ENCODE results near the gene ZNF778.

The ZNF778 gene

DNA sequence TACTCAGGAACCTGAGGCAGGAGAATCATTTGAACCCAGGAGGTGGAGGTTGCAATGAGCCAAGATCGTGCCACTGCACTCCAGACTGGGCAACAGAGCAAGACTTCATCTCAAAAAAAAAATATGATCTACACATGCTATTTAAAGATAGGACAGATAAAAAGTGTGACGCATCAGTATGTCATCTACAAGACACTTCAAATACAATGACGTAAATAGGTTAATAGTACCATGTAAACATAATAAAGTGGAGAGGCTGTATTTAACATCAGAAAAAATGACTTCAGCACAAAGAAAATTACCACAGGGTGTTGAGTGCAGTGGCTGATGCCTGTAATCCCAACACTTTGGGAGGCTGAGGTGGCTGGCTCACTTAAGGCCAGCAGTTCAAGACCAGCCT, 20.2 kb downstream of the ZNF778 start:
- no peaks in the 10 kb centered on the region for H3K9me3 ChIP-seq (ENCODE audit: control insufficient read depth, insufficient read depth, low read depth, low read length)
- ChIA-PET CTCF (no interaction called here), POLR2A (no interaction called here)
- H3K36me3 ChIP-seq (ENCODE audit: control insufficient read depth in 2 of 2, insufficient read depth in 1 of 2, low read length in 2 of 2), result peaks cover 0 to 17% of the 10 kb centered on the region in 2 experiments; a peak in 1 of 3 replicates
- no peak overlapping the region for H3K4me3 ChIP-seq (ENCODE audit: low read depth, low read length)
- TF ChIP-seq ZNF629 (tag by site-specific recombination; IDR thresholded peaks at IDR 0.05) (peak; percentile 90), GLI2 (tag by site-specific recombination; IDR thresholded peaks at IDR 0.05; ENCODE audit: borderline replicate concordance, low read depth) (no peak), ZBTB21 (tag by site-specific recombination; IDR thresholded peaks at IDR 0.05) (peak; percentile 77), SP3 (tag by site-specific recombination; IDR thresholded peaks at IDR 0.05) (0 out of 2 replicates have a peak, but pooled peaks have one; percentile 19), ZNF16 (tag by site-specific recombination; IDR thresholded peaks at IDR 0.05; ENCODE audit: low read depth) (no peak), SP7 (tag by site-specific recombination; IDR thresholded peaks at IDR 0.05) (peak; percentile 60), BCL11A (tag by site-specific recombination; IDR thresholded peaks at IDR 0.05; ENCODE audit: low read depth) (peak; percentile 48; the same call in 1 of the 2 replicates), ZNF366 (tag by site-specific recombination; conservative IDR thresholded peaks at IDR 0.05) (peak; percentile 66), YY2 (tag by site-specific recombination; IDR thresholded peaks at IDR 0.05) (0 out of 2 replicates have a peak, but pooled peaks have one; percentile 10), ZNF610 (tag by site-specific recombination; IDR thresholded peaks at IDR 0.05; ENCODE audit: borderline replicate concordance) (no peak), ZNF335 (tag by site-specific recombination; conservative IDR thresholded peaks at IDR 0.05) (peak; percentile 32; the same call in 1 of the 2 replicates)
- TF ChIP-seq, protein P1, sequence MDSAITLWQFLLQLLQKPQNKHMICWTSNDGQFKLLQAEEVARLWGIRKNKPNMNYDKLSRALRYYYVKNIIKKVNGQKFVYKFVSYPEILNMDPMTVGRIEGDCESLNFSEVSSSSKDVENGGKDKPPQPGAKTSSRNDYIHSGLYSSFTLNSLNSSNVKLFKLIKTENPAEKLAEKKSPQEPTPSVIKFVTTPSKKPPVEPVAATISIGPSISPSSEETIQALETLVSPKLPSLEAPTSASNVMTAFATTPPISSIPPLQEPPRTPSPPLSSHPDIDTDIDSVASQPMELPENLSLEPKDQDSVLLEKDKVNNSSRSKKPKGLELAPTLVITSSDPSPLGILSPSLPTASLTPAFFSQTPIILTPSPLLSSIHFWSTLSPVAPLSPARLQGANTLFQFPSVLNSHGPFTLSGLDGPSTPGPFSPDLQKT (IDR thresholded peaks at IDR 0.05; ENCODE audit: borderline replicate concordance, low read depth, low read length), result no peak
- TF ChIP-seq, protein P2, sequence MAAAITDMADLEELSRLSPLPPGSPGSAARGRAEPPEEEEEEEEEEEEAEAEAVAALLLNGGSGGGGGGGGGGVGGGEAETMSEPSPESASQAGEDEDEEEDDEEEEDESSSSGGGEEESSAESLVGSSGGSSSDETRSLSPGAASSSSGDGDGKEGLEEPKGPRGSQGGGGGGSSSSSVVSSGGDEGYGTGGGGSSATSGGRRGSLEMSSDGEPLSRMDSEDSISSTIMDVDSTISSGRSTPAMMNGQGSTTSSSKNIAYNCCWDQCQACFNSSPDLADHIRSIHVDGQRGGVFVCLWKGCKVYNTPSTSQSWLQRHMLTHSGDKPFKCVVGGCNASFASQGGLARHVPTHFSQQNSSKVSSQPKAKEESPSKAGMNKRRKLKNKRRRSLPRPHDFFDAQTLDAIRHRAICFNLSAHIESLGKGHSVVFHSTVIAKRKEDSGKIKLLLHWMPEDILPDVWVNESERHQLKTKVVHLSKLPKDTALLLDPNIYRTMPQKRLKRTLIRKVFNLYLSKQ (tag by site-specific recombination; IDR thresholded peaks at IDR 0.05; ENCODE audit: borderline replicate concordance), result no peak
- TF ChIP-seq, protein P3, sequence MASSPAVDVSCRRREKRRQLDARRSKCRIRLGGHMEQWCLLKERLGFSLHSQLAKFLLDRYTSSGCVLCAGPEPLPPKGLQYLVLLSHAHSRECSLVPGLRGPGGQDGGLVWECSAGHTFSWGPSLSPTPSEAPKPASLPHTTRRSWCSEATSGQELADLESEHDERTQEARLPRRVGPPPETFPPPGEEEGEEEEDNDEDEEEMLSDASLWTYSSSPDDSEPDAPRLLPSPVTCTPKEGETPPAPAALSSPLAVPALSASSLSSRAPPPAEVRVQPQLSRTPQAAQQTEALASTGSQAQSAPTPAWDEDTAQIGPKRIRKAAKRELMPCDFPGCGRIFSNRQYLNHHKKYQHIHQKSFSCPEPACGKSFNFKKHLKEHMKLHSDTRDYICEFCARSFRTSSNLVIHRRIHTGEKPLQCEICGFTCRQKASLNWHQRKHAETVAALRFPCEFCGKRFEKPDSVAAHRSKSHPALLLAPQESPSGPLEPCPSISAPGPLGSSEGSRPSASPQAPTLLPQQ (tag by site-specific recombination; IDR thresholded peaks at IDR 0.05), result peak; percentile 45; the same call in 1 of the 2 replicates
- H3K27ac ChIP-seq (ENCODE audit: extremely low read depth, low read depth, low read length), result no peak overlapping the region
- H3K4me1 ChIP-seq (ENCODE audit: control insufficient read depth, insufficient read depth, low read length), result peaks cover 2% of the 10 kb centered on the region; the same call in 1 of the 2 replicates

DNA sequence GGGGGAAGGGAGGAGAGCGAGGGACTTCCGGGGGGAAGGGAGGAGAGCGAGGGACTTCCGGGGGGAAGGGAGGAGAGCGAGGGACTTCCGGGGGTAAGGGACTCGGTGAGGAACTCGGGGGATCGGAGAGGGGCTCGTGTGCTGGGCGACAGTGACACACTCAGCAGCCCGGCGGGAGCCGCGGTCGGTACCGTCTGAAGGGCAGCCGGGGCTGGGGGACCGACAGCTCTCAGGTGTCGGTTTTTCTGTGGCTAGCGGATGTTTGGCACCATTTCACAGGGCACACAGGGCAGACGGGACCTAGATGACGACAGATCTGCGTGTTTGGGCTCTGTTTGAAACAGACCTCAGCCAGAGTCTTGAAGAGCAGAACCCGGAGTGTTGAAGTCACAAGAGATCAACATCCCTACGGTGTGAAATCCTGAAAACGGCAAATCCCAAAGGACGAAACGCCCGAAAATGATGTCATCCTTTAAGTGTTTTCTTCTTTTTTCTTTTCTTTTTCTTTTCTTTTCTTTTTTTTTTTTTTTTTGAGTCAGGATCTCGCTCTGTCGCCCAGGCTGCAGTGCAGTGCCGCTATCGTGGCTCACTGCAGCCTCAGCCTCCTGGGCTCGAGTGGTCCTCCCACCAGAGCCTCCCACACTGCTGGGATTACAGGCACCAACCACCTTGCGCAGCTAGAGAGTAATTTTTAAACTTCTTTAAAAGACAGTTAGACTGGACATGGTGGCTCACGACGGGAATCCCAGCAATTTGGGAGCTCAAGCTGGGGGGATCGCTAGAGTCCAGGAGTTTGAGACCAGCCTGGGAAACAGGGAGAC, 23.9 kb downstream of the ZNF778 start:
- ChIA-PET POLR2A (interaction anchor here (0.6 to 1.2 kb wide), 7 partner anchors 24 to 849 kb away, joined by 3 to 4 read pairs (median 3); partner anchors contain the start of gene ZNF778), CTCF (interaction anchor here (0.6 to 1.5 kb wide), 4 partner anchors 9 to 440 kb away, joined by 3 to 5 read pairs (median 3); no protein-coding TSS in a partner anchor)
- Histone ChIP-seq H3K27ac (ENCODE audit: extremely low read depth, low read depth, low read length) (peak overlapping the region; percentile 94), H3K36me3 (ENCODE audit: control insufficient read depth in 2 of 2, insufficient read depth in 1 of 2, low read length in 2 of 2) (no peaks in the 10 kb centered on the region), H3K4me1 (ENCODE audit: control insufficient read depth, insufficient read depth, low read length) (peaks cover 2% of the 10 kb centered on the region; the same call in 1 of the 2 replicates), H3K9me3 (ENCODE audit: control insufficient read depth, insufficient read depth, low read depth, low read length) (no peaks in the 10 kb centered on the region), H3K4me3 (ENCODE audit: low read depth, low read length) (peak overlapping the region; percentile 95)
- TF ChIP-seq OSR2 (tag by site-specific recombination; IDR thresholded peaks at IDR 0.05) (no peak), ZNF658 (tag by site-specific recombination; IDR thresholded peaks at IDR 0.05) (no peak), KLF8 (tag by site-specific recombination; IDR thresholded peaks at IDR 0.05) (no peak), ZNF747 (tag by site-specific recombination; IDR thresholded peaks at IDR 0.05) (no peak), HOXA7 (CRISPR knock-in tag; IDR thresholded peaks at IDR 0.05; ENCODE audit: borderline replicate concordance) (no peak), MEIS1 (CRISPR knock-in tag; IDR thresholded peaks at IDR 0.05; ENCODE audit: borderline replicate concordance) (no peak), ZFP69B (tag by site-specific recombination; IDR thresholded peaks at IDR 0.05) (peak; percentile 14; the same call in 1 of the 2 replicates), ZNF623 (tag by site-specific recombination; IDR thresholded peaks at IDR 0.05) (no peak), ZBTB20 (tag by site-specific recombination; IDR thresholded peaks at IDR 0.05) (no peak), ZNF510 (tag by site-specific recombination; IDR thresholded peaks at IDR 0.05; ENCODE audit: insufficient replicate concordance) (no peak)
- TF ChIP-seq, protein P3 (tag by site-specific recombination; IDR thresholded peaks at IDR 0.05), result peak; percentile 76; the same call in 1 of the 2 replicates
- TF ChIP-seq, protein P4, sequence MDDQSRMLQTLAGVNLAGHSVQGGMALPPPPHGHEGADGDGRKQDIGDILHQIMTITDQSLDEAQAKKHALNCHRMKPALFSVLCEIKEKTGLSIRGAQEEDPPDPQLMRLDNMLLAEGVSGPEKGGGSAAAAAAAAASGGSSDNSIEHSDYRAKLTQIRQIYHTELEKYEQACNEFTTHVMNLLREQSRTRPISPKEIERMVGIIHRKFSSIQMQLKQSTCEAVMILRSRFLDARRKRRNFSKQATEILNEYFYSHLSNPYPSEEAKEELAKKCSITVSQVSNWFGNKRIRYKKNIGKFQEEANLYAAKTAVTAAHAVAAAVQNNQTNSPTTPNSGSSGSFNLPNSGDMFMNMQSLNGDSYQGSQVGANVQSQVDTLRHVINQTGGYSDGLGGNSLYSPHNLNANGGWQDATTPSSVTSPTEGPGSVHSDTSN (CRISPR knock-in tag; IDR thresholded peaks at IDR 0.05), result no peak
- TF ChIP-seq, protein P5, sequence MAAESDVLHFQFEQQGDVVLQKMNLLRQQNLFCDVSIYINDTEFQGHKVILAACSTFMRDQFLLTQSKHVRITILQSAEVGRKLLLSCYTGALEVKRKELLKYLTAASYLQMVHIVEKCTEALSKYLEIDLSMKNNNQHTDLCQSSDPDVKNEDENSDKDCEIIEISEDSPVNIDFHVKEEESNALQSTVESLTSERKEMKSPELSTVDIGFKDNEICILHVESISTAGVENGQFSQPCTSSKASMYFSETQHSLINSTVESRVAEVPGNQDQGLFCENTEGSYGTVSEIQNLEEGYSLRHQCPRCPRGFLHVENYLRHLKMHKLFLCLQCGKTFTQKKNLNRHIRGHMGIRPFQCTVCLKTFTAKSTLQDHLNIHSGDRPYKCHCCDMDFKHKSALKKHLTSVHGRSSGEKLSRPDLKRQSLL (tag by site-specific recombination; IDR thresholded peaks at IDR 0.05), result no peak
